Uterus (tissue), 4 donors: ENCODE results near the gene NKX6-1. TPM values are rescaled to one million over a fixed set of nuclear protein-coding genes. Genes with fewer than 3 reads are reported as not detected.

Experiments used
- DNase-seq, 2 donors: peaks; one replicate each; pipeline ENCODE4 v3.0.0-alpha.2; 2019 to 2020
- H3K27ac ChIP-seq, 2 donors: fragments of 200-600 bp; sonication (generic); 1 replicate in 1 of 2; 2 replicates in 1 of 2; pipeline ENCODE4 v1.5.1; 2016 to 2018
- H3K27me3 ChIP-seq, 2 donors: fragments of 200-600 bp; sonication (generic); one replicate each; pipeline ENCODE4 v1.5.1; 2018 to 2019; ENCODE audit warnings: control low read depth in 1 of 2
- H3K36me3 ChIP-seq, 2 donors: fragments of 200-600 bp; sonication (generic); one replicate each; pipeline ENCODE4 v1.5.1; 2019; ENCODE audit warnings: control low read depth in 1 of 2
- H3K4me1 ChIP-seq, 2 donors: fragments of 200-600 bp; sonication (generic); one replicate each; pipeline ENCODE4 v1.5.1; 2018 to 2019; ENCODE audit warnings: control low read depth in 1 of 2
- H3K4me3 ChIP-seq, 2 donors: fragments of 200-600 bp; sonication (generic); 1 replicate in 1 of 2; 2 replicates in 1 of 2; pipeline ENCODE4 v1.5.1; 2018 to 2019; ENCODE audit warnings: mild to moderate bottlenecking in 1 of 2
- H3K9me3 ChIP-seq, 2 donors: fragments of 200-600 bp; sonication (generic); one replicate each; pipeline ENCODE4 v1.5.1; 2019; ENCODE audit warnings: control low read depth in 1 of 2
- POLR2A ChIP-seq, 2 donors: fragments of 450-650 bp; IDR thresholded peaks; one replicate each; pipeline ENCODE4 v1.6.1; 2016; ENCODE audit warnings: antibody characterized with exemption in 2 of 2, mild to moderate bottlenecking in 1 of 2, moderate library complexity in 1 of 2
- intact Hi-C: fragments of 100-400 bp; cut with DNase I; formaldehyde crosslinking; loops from one replicate; pipeline ENCODE4 v1.15.1; 2023; ENCODE audit warnings: low total_unique reads
- total RNA-seq, 4 donors: library from RNA; depleted of rRNA in 3 of 4; stranded (reverse); fragments of >200 nt in 3 of 4; gene quantifications; one replicate each; pipeline versions ENCODE4 v1.1.0 to v1.2.4, GENCODE V29; 2014 to 2023
- TF ChIP-seq, protein P1 (sequence below), 4 experiments: fragments of 200-600 bp in 2 of 4; fragments of 450-650 bp in 2 of 4; sonication (generic) in 2 of 4; IDR thresholded peaks; one replicate each; pipeline ENCODE4 v1.5.1; 2016 to 2019; ENCODE audit warnings: antibody characterized with exemption in 4 of 4, mild to moderate bottlenecking in 2 of 4, moderate library complexity in 1 of 4
- donor health status: DM: yes; HTN: yes; CAD: no.

Gene NKX6-1
- total RNA-seq, 4 donors from 2014 or later: not detected

- Histone ChIP-seq H3K9me3 (no peaks in the 10 kb centered on the region), H3K4me3 (no peak overlapping the region), H3K36me3 (no peaks in the 10 kb centered on the region), H3K27ac (no peak overlapping the region), H3K4me1 (peaks cover 0 to 17% of the 10 kb centered on the region in 2 donors), H3K27me3 (peaks cover 48 to 94% of the 10 kb centered on the region in 2 donors)
- intact Hi-C loops: no loop called here
- TF ChIP-seq POLR2A (IDR thresholded peaks at IDR 0.05): no peak
- TF ChIP-seq, protein P1, sequence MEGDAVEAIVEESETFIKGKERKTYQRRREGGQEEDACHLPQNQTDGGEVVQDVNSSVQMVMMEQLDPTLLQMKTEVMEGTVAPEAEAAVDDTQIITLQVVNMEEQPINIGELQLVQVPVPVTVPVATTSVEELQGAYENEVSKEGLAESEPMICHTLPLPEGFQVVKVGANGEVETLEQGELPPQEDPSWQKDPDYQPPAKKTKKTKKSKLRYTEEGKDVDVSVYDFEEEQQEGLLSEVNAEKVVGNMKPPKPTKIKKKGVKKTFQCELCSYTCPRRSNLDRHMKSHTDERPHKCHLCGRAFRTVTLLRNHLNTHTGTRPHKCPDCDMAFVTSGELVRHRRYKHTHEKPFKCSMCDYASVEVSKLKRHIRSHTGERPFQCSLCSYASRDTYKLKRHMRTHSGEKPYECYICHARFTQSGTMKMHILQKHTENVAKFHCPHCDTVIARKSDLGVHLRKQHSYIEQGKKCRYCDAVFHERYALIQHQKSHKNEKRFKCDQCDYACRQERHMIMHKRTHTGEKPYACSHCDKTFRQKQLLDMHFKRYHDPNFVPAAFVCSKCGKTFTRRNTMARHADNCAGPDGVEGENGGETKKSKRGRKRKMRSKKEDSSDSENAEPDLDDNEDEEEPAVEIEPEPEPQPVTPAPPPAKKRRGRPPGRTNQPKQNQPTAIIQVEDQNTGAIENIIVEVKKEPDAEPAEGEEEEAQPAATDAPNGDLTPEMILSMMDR (IDR thresholded peaks at IDR 0.05): no peak
- DNase-seq: no peak
Observed at GRCh38 chr4:84500386-84501201, 1.5 kb upstream of the NKX6-1 start.

DNA sequence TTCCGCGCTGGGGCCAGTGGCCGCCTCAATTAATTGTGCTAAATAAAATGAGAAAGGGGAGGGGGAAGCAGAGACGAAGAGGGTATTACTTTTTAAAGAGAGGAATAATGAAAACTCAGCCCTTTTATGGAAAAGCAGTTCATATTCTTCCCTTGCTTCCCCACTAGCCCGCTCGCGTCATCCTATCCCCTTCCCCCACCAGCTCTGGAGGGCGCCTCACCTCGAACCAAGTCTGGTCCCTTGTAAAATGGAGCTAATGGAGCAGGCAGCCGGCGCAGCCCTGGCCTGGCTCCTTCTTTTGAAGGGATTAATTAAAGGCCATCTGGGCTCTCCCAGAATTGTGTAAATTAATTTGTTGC lies 511 bp upstream of the NKX6-1 start:
- Histone ChIP-seq H3K27ac (no peak overlapping the region), H3K9me3 (no peaks in the 10 kb centered on the region), H3K4me1 (peaks cover 0 to 17% of the 10 kb centered on the region in 2 donors), H3K4me3 (peak overlapping the region in 1 of 2 donors; percentile 30), H3K27me3 (peaks cover 58 to 93% of the 10 kb centered on the region in 2 donors), H3K36me3 (no peaks in the 10 kb centered on the region)
- DNase-seq: no peak
- intact Hi-C loops: no loop called here
- no peak for TF ChIP-seq POLR2A (IDR thresholded peaks at IDR 0.05)
- TF ChIP-seq, protein P1 (IDR thresholded peaks at IDR 0.05): no peak

GRCh38 chr4:84498203-84498934 lies 723 bp downstream of the NKX6-1 start:
- peak in 1 of 2 donors; percentile 22 for DNase-seq
- intact Hi-C loops: no loop called here
- no peak for TF ChIP-seq POLR2A (IDR thresholded peaks at IDR 0.05)
- TF ChIP-seq, protein P1 (IDR thresholded peaks at IDR 0.05): no peak
- peaks cover 0 to 19% of the 10 kb centered on the region in 2 donors for H3K4me1 ChIP-seq
- no peaks in the 10 kb centered on the region for H3K9me3 ChIP-seq
- no peaks in the 10 kb centered on the region for H3K36me3 ChIP-seq
- peaks cover 67 to 95% of the 10 kb centered on the region in 2 donors for H3K27me3 ChIP-seq
- H3K4me3 ChIP-seq: peak overlapping the region; percentile 11 to 30
- H3K27ac ChIP-seq: no peak overlapping the region

GRCh38 chr4:84497504-84498202 lies 1.4 kb downstream of the NKX6-1 start:
- H3K9me3 ChIP-seq: no peaks in the 10 kb centered on the region
- H3K4me3 ChIP-seq: peak overlapping the region; percentile 11 to 30
- peaks cover 73 to 92% of the 10 kb centered on the region in 2 donors for H3K27me3 ChIP-seq
- H3K27ac ChIP-seq: no peak overlapping the region
- intact Hi-C loops: no loop called here
- TF ChIP-seq, protein P1 (IDR thresholded peaks at IDR 0.05): no peak
- TF ChIP-seq POLR2A (IDR thresholded peaks at IDR 0.05): no peak
- no peaks in the 10 kb centered on the region for H3K36me3 ChIP-seq
- H3K4me1 ChIP-seq: peaks cover 0 to 24% of the 10 kb centered on the region in 2 donors
- DNase-seq: peak in 1 of 2 donors; percentile 16
